SH-SY5Y (cell line): ENCODE results near the gene EXOC3.

Experiments
- GATA2 ChIP-seq: IDR thresholded peaks from 2 replicates; pipeline ENCODE4 v1.6.1; 2011; ENCODE audit warnings: mild to moderate bottlenecking, low read depth, low read length
- GATA3 ChIP-seq: IDR thresholded peaks from 2 replicates; pipeline ENCODE4 v1.6.1; 2011; ENCODE audit warnings: low read depth, mild to moderate bottlenecking, low read length, moderate library complexity

The EXOC3 gene

GRCh38 chr5:513216-514100 lies 70.5 kb downstream of the EXOC3 start:
- TF ChIP-seq GATA2: no peak
- TF ChIP-seq GATA3: no peak

GRCh38 chr5:514101-514485 lies 71.1 kb downstream of the EXOC3 start:
- TF ChIP-seq GATA3: no peak
- TF ChIP-seq GATA2: no peak

GRCh38 chr5:514673-515072 lies 71.7 kb downstream of the EXOC3 start:
- TF ChIP-seq GATA2 (no peak), GATA3 (no peak)

GRCh38 chr5:515273-515836 lies 72.4 kb downstream of the EXOC3 start:
- TF ChIP-seq GATA3: no peak
- no peak for TF ChIP-seq GATA2

GRCh38 chr5:516338-516925 lies 73.5 kb downstream of the EXOC3 start:
- TF ChIP-seq GATA2 (no peak), GATA3 (no peak)
